ENCODE results near the gene ALOX5.
A peak's percentile ranks its signal among the peaks of the same experiment; 100 is the strongest.
"Not testable (repeated sequence)": the region's sequence is repeated elsewhere in the genome, so short reads cannot be mapped to it uniquely, and the experiment has no call there.

ALOX5 gene

GRCh38 chr10:45404770-45405120 lies 30.7 kb downstream of the ALOX5 start:
- Mint-ChIP-seq H3K4me1 (ENCODE audit: low read depth) (peaks cover 3% of the 10 kb centered on the region), H3K27ac (no peak overlapping the region), H3K9me3 (no peaks in the 10 kb centered on the region), H3K27me3 (ENCODE audit: low read depth) (peaks cover 56% of the 10 kb centered on the region), H3K36me3 (ENCODE audit: low read depth) (no peaks in the 10 kb centered on the region), H3K4me3 (no peak overlapping the region)
- no peak for DNase-seq (ENCODE audit: low spot score)

DNA sequence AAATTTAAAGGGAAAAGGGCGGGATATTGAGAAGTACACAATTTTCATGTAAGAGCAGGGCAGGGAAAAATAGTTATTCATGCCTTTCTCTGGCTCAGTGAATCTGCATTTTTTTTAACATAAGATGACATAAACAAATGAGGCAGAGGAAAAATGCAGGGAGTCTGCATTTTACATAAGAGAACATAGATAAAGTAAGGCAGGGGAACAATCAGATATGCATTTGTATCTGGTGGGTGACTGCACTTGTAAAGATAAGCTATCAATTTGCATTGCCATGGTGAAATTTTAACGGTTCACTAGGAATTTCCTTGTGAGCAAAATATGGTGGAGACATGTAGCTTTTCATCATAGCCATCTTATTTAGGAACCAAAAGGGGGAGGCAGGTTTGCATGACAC lies 33.5 kb downstream of the ALOX5 start:
- H3K36me3 Mint-ChIP-seq (ENCODE audit: low read depth), result no peaks in the 10 kb centered on the region
- H3K27me3 Mint-ChIP-seq (ENCODE audit: low read depth), result peaks cover 51% of the 10 kb centered on the region
- no peak overlapping the region for H3K4me3 Mint-ChIP-seq
- H3K4me1 Mint-ChIP-seq (ENCODE audit: low read depth), result peaks cover 6% of the 10 kb centered on the region
- no peaks in the 10 kb centered on the region for H3K9me3 Mint-ChIP-seq
- H3K27ac Mint-ChIP-seq, result no peak overlapping the region
- DNase-seq (ENCODE audit: low spot score), result no peak

DNA sequence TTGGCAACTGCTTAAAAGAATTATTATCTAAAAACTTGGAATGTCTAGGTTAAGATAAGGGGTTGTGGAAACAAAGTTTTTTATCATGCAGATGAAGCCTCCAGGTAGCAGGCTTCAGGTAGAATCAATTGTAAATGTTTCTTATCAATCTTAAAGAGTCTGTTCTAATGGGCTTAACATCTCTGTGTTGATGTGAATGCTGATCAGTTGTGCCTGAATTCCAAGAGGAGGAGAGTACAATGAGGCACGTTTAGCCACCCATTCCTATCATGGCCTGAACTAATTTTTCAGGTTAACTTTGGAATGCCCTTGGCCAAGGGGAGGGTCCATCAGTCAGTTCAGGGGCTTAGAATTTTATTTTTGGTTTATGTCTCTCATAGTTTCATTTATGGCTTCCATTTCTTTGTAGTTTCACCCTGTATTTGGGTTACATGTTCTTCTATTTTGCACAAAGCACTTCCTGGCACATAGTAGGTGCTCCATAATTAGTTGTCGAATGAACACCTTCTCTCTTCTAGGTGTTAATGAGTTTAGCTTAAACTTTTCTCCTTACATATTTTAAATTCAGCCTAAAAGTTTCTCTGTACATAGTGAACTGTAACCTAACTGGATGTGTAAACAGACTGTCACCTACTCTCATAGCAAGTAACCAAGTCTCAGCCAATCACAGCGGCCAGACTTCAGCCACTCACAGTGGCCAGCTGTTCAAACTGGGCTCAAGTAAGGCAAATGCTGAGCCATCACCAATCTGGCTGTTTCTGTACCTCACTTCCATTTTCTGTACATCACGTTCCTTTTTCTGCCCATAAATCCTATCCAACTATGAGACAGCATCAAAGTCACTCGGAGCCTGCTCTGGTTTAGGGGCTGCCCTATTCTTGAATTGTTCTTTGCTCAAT lies 34.7 kb downstream of the ALOX5 start:
- Mint-ChIP-seq H3K4me3 (no peak overlapping the region), H3K27me3 (ENCODE audit: low read depth) (peaks cover 48% of the 10 kb centered on the region), H3K4me1 (ENCODE audit: low read depth) (peaks cover 6% of the 10 kb centered on the region), H3K36me3 (ENCODE audit: low read depth) (no peaks in the 10 kb centered on the region), H3K27ac (no peak overlapping the region), H3K9me3 (no peaks in the 10 kb centered on the region)
- no peak for DNase-seq (ENCODE audit: low spot score)

DNA sequence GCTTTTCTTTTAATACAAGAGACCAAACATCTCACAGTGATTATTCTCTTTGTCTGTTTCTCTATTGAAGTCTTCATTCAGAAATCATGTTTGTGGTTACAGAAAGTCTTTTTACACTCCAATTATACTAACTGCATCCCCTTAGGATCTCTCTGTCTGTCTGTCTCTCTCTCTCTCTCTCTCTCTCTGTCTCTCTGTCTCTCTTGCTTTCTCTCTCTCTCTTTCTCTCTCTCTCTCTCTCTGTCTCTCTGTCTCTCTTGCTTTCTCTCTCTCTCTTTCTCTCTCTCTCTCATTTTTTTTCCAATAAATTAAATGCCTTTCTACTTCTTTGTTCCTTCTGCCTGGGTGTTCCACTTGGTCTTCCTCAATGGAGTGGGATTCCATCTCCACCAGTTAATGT lies 35.3 kb downstream of the ALOX5 start:
- not testable (repeated sequence) for H3K27ac Mint-ChIP-seq; H3K36me3 Mint-ChIP-seq (ENCODE audit: low read depth)
- peaks cover 47% of the 10 kb centered on the region for H3K27me3 Mint-ChIP-seq (ENCODE audit: low read depth)

GRCh38 chr10:45409782-45410181 lies 35.8 kb downstream of the ALOX5 start:
- DNase-seq (ENCODE audit: low spot score), result no peak
- peaks cover 50% of the 10 kb centered on the region for H3K27me3 Mint-ChIP-seq (ENCODE audit: low read depth)
- peaks cover 3% of the 10 kb centered on the region for H3K9me3 Mint-ChIP-seq
- H3K4me1 Mint-ChIP-seq (ENCODE audit: low read depth), result peaks cover 6% of the 10 kb centered on the region
- H3K36me3 Mint-ChIP-seq (ENCODE audit: low read depth), result peaks cover 3% of the 10 kb centered on the region
- H3K27ac Mint-ChIP-seq, result no peak overlapping the region
- no peak overlapping the region for H3K4me3 Mint-ChIP-seq

More for the DNA sequence above, 35.3 kb downstream of the ALOX5 start:
- H3K4me1 Mint-ChIP-seq (ENCODE audit: low read depth); H3K9me3 Mint-ChIP-seq; DNase-seq (ENCODE audit: low spot score); H3K4me3 Mint-ChIP-seq: not testable (repeated sequence)

- Mint-ChIP-seq H3K9me3 (peaks cover 3% of the 10 kb centered on the region), H3K4me3 (no peak overlapping the region), H3K36me3 (ENCODE audit: low read depth) (peaks cover 3% of the 10 kb centered on the region), H3K4me1 (ENCODE audit: low read depth) (peaks cover 6% of the 10 kb centered on the region), H3K27ac (no peak overlapping the region), H3K27me3 (ENCODE audit: low read depth) (peaks cover 45% of the 10 kb centered on the region)
- no peak for DNase-seq (ENCODE audit: low spot score)
These were observed 36.4 kb downstream of the ALOX5 start for GRCh38 chr10:45410489-45410806.

DNA sequence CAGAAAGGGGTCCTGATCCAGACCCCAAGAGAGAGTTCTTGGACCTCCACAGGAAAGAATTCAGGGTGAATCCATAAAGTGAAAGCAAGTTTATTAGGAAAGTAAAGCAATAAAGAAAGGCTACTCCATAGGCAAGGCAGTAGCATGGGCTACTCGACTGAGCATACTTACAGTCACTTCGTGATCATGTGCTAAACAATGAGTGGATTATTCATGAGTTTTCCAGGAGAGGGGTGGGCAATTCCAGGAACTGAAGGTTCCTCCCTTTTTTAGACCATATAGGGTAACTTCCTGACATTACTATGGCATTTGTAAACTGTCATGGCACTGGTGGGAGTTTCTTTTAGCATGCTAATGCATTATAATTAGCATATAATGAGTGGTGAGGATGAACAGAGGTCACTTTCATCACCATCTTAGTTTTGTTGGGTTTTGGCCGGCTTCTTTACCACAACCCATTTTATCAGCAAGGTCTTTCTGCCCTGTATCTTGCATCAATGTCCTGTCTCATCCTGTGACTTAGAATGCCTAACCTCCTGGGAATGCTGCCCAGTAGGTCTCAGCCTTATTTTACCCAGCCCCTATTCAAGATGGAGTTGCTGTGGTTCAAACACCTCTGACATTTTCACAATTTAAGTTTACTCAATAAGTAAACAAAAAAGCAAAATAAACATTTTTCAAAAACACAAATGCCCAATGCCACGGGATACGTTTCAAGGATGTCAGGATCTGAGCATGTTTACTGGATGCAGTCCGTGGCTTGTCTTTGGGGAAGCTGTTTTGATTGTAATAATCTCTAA lies 37.0 kb downstream of the ALOX5 start:
- Mint-ChIP-seq H3K4me1 (ENCODE audit: low read depth) (peaks cover 6% of the 10 kb centered on the region), H3K36me3 (ENCODE audit: low read depth) (peaks cover 3% of the 10 kb centered on the region), H3K27me3 (ENCODE audit: low read depth) (peaks cover 41% of the 10 kb centered on the region), H3K27ac (no peak overlapping the region), H3K9me3 (peaks cover 3% of the 10 kb centered on the region), H3K4me3 (no peak overlapping the region)
- no peak for DNase-seq (ENCODE audit: low spot score)

GRCh38 chr10:45411607-45411940 lies 37.6 kb downstream of the ALOX5 start:
- Mint-ChIP-seq H3K4me1 (ENCODE audit: low read depth) (peaks cover 6% of the 10 kb centered on the region), H3K27ac (no peak overlapping the region), H3K9me3 (peaks cover 3% of the 10 kb centered on the region), H3K4me3 (no peak overlapping the region), H3K36me3 (ENCODE audit: low read depth) (peaks cover 5% of the 10 kb centered on the region), H3K27me3 (ENCODE audit: low read depth) (peaks cover 37% of the 10 kb centered on the region)
- DNase-seq (ENCODE audit: low spot score), result no peak

DNA sequence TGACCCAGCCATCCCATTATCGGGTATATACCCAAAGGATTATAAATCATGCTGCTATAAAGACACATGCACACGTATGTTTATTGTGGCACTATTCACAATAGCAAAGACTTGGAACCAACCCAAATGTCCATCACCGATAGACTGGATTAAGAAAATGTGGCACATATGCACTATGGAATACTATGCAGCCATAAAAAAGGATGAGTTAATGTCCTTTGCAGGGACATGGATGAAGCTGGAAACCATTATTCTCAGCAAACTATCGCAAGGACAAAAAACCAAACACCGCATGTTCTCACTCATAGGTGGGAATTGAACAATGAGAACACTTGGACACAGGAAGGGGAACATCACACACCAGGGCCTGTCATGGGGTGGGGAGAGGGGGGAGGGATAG lies 41.0 kb downstream of the ALOX5 start:
- H3K27me3 Mint-ChIP-seq (ENCODE audit: low read depth); H3K9me3 Mint-ChIP-seq: not testable (repeated sequence)
- peaks cover 26% of the 10 kb centered on the region for H3K4me1 Mint-ChIP-seq (ENCODE audit: low read depth)

DNA sequence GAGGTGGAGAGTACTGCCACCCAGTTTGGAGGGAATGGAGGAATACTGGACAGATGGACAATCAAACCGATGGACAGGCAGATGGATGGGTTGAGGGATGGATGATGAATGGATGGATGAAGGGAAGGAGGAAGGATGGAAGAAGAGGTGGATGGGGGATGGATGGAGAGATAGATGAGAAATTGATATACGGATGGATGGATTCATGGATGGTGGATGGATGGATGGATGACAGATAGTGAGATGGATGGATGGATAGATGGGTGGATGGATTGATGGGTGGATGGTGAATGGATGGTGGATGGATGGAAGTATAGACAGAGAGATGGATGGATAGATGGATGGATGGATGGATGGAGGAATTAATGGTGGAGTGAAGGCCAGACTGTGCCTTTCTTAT lies 42.6 kb downstream of the ALOX5 start:
- Mint-ChIP-seq H3K9me3 (peaks cover 3% of the 10 kb centered on the region), H3K27me3 (ENCODE audit: low read depth) (peaks cover 9% of the 10 kb centered on the region), H3K4me3 (peak overlapping the region; percentile 0), H3K4me1 (ENCODE audit: low read depth) (peaks cover 37% of the 10 kb centered on the region), H3K27ac (no peak overlapping the region), H3K36me3 (ENCODE audit: low read depth) (peaks cover 11% of the 10 kb centered on the region)
- DNase-seq (ENCODE audit: low spot score), result no peak

More for the DNA sequence above, 41.0 kb downstream of the ALOX5 start:
- H3K4me3 Mint-ChIP-seq; H3K27ac Mint-ChIP-seq; DNase-seq (ENCODE audit: low spot score): not testable (repeated sequence)
- H3K36me3 Mint-ChIP-seq (ENCODE audit: low read depth), result peaks cover 11% of the 10 kb centered on the region

DNA sequence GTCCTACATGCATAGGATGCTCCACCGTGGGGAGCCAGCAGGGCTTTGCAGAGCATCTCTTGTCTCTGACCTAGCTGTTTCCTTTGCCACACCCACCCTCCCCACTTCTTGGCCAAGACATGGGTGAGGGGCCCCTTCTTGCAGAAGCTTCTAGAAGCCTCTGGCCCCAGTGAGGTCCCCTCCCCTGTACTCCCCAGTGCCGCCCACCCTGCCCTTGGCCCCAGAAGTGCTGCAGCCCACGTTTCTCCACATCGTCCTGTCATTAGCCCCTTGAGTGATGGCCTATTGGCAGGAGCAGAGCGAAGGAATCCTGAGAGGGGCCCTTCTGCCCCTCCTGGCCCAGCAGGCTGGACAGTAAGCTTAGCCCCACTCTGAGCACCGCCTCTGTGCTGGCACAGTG lies 43.7 kb downstream of the ALOX5 start:
- Mint-ChIP-seq H3K36me3 (ENCODE audit: low read depth) (peaks cover 11% of the 10 kb centered on the region), H3K4me3 (peak overlapping the region; percentile 70), H3K27ac (peak overlapping the region; percentile 50), H3K27me3 (ENCODE audit: low read depth) (peaks cover 9% of the 10 kb centered on the region), H3K9me3 (peaks cover 3% of the 10 kb centered on the region), H3K4me1 (ENCODE audit: low read depth) (peaks cover 47% of the 10 kb centered on the region)
- no peak for DNase-seq (ENCODE audit: low spot score)

DNA sequence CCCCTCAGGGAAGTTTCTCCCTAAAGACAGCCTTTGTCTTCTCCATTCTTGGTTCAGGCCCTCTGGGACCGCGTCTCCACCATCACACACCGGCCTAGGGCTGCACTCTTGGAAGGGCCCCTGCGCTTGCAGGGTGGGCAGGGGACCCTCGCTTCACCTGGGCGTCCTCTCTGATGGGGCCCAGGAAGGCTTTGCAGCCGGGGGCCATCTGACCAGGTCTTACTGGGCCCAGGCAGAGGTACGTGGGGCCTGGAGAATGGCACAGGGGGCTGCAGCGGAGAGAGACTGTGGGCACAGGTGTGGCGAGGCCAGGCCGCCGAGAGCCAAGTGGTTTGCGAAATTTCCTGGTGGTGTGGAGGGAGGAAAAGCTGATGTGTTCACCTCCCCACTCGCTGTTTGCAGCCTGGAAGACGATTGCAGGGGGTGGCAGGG lies 44.4 kb downstream of the ALOX5 start:
- DNase-seq (ENCODE audit: low spot score), result no peak
- H3K4me1 Mint-ChIP-seq (ENCODE audit: low read depth), result peaks cover 52% of the 10 kb centered on the region

DNA sequence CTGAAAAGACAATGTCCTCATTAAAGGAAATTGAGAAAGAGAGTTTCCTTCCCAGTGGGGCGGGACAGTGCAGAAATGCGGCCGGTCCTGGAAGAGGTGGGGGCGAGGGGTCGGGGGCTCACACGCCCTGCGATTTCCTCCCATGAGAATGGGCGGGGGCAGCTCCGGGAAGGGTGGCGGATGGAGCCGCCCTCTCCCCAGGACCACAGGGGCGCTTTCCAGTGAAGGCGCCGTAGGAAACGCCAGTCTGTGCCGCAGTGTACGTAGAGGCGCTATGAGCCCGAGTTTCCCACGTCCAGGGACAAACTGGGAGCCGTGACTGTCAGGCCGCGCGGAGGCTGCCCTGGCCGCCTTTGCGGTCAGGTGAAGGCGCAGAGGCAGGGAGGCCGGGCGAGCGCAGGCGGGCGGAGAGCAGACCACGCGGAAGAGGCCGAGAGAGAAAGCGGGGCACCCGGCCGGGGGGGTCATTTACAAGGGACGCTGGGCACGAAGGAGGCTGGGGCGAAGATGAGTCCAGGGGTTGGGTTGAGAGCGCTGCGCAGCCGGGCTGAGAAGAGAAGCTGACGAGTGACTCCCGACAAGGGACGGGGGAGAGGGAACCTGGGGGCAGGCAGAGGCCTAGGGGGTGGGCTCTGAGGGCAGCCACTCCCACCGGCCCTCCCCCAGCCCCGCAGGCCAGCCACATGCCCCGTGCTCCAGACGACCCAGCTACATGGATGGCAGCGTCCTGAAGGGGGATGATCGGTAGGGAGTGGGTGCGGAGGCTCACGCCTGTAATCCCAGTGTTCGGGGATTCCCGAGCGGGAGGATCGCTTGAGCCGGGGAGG lies 45.0 kb downstream of the ALOX5 start:
- Mint-ChIP-seq H3K27ac (peak overlapping the region; percentile 97), H3K4me3 (peak overlapping the region; percentile 97)
- peak; percentile 33 for DNase-seq (ENCODE audit: low spot score)

More for the DNA sequence above, 44.4 kb downstream of the ALOX5 start:
- peak overlapping the region; percentile 97 for H3K27ac Mint-ChIP-seq
- peak overlapping the region; percentile 97 for H3K4me3 Mint-ChIP-seq
- peaks cover 9% of the 10 kb centered on the region for H3K27me3 Mint-ChIP-seq (ENCODE audit: low read depth)
- H3K9me3 Mint-ChIP-seq, result peaks cover 3% of the 10 kb centered on the region
- peaks cover 11% of the 10 kb centered on the region for H3K36me3 Mint-ChIP-seq (ENCODE audit: low read depth)

DNA sequence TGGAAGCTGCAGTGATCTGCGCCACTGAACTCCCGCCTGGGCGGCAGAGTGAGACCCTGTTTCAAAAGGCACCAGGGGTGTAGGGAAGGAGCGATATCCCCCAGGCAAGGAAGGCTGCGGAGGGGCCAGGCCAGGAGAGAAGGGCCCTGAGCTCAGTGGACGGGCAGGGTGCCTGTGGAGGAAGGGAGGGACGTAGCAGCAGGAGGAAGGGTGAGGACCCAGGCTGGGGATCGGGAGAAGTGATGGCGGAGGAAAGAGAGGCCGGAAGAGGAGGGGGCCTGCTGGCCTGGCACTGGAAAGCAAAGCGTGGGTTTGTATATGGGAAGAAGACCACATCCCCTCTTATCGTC lies 45.6 kb downstream of the ALOX5 start:
- Mint-ChIP-seq H3K27me3 (ENCODE audit: low read depth) (peaks cover 3% of the 10 kb centered on the region), H3K36me3 (ENCODE audit: low read depth) (peaks cover 9% of the 10 kb centered on the region), H3K9me3 (peaks cover 1% of the 10 kb centered on the region), H3K27ac (peak overlapping the region; percentile 97), H3K4me1 (ENCODE audit: low read depth) (peaks cover 57% of the 10 kb centered on the region), H3K4me3 (peak overlapping the region; percentile 97)
- DNase-seq (ENCODE audit: low spot score), result no peak

More for the DNA sequence above, 45.0 kb downstream of the ALOX5 start:
- H3K4me1 Mint-ChIP-seq (ENCODE audit: low read depth), result peaks cover 54% of the 10 kb centered on the region
- peaks cover 5% of the 10 kb centered on the region for H3K27me3 Mint-ChIP-seq (ENCODE audit: low read depth)
- peaks cover 3% of the 10 kb centered on the region for H3K9me3 Mint-ChIP-seq
- H3K36me3 Mint-ChIP-seq (ENCODE audit: low read depth), result peaks cover 9% of the 10 kb centered on the region

All from T-helper 2 cell treated with Interferon-gamma antibody and Interleukin-4, amounts not matched to agents 5 μg/mL and 100 μg/mL, for 36 hours (primary cell).